Caco-2 (cell line): Measurements from ENCODE around the gene AOC1. TPM values are rescaled to one million over a fixed set of nuclear protein-coding genes. Genes with fewer than 3 reads are reported as not detected.

Experiments used
- BruUV-seq: library from RNA; stranded (reverse); fragments of 400-500 nt; replicated peaks from 2 replicates; lab custom pipeline; 2021; lab: Mats Ljungman, UMichigan
- CTCF ChIA-PET: fragments of 300-600 bp; sonication (Branson Sonifier 250); formaldehyde crosslinking; loops from one replicate; lab custom pipeline; 2022; ENCODE audit warnings: antibody characterized with exemption; lab: Charles Lee
- POLR2A ChIA-PET: fragments of 300-600 bp; sonication (Branson Sonifier 250); formaldehyde crosslinking; loops from one replicate; lab custom pipeline; 2022; ENCODE audit warnings: antibody characterized with exemption; lab: Charles Lee
- DNase-seq, 2 experiments: peaks; one replicate each; pipeline versions ENCODE4 v3.0.0 to v3.0.0-alpha.2; 2020 to 2022
- H3K27me3 ChIP-seq: replicated peaks from 2 replicates; pipeline ENCODE4 v1.6.0; 2011; ENCODE audit warnings: low read length; ENCODE audit not compliant: control insufficient read depth, insufficient read depth
- H3K36me3 ChIP-seq: 2 replicates; pipeline ENCODE4 v1.5.1; 2011; ENCODE audit warnings: low read length; ENCODE audit not compliant: control insufficient read depth, insufficient read depth
- H3K4me1 ChIP-seq: fragments of 250-450 bp; sonication (Bioruptor Pico); 2 replicates; pipeline ENCODE4 v1.5.1; 2020; ENCODE audit warnings: mild to moderate bottlenecking
- H3K4me3 ChIP-seq: 2 replicates; pipeline ENCODE4 v1.5.1; 2011; ENCODE audit warnings: low read depth, mild to moderate bottlenecking, control low read depth, low read length
- H3K9me3 ChIP-seq: fragments of 250-450 bp; sonication (Bioruptor Pico); 2 replicates; pipeline ENCODE4 v1.5.1; 2020; ENCODE audit warnings: mild to moderate bottlenecking, moderate library complexity
- H3K27ac Mint-ChIP-seq: one replicate; pipeline ENCODE4 v1.8.0; 2022; ENCODE audit warnings: mixed read lengths; ENCODE audit not compliant: unreplicated experiment
- H3K27me3 Mint-ChIP-seq: one replicate; pipeline ENCODE4 v1.8.0; 2022; ENCODE audit warnings: mixed read lengths; ENCODE audit not compliant: insufficient read depth, unreplicated experiment
- H3K36me3 Mint-ChIP-seq: one replicate; pipeline ENCODE4 v1.8.0; 2022; ENCODE audit warnings: mild to moderate bottlenecking, mixed read lengths; ENCODE audit not compliant: insufficient read depth, unreplicated experiment
- H3K4me1 Mint-ChIP-seq: one replicate; pipeline ENCODE4 v1.8.0; 2022; ENCODE audit warnings: low read depth, mixed read lengths; ENCODE audit not compliant: unreplicated experiment
- H3K4me3 Mint-ChIP-seq: one replicate; pipeline ENCODE4 v1.8.0; 2022; ENCODE audit warnings: mild to moderate bottlenecking, moderate library complexity, mixed read lengths; ENCODE audit not compliant: unreplicated experiment
- H3K9me3 Mint-ChIP-seq: one replicate; pipeline ENCODE4 v1.8.0; 2022; ENCODE audit warnings: mixed read lengths; ENCODE audit not compliant: unreplicated experiment
- CTCF ChIP-seq, 2 experiments: fragments of 200-600 bp in 1 of 2; IDR thresholded peaks; 1 replicate in 1 of 2; 2 replicates in 1 of 2; pipeline versions ENCODE4 v1.5.1 to v1.8.0; 2011 to 2022; ENCODE audit warnings: antibody characterized with exemption in 1 of 2, control low read depth in 1 of 2, inconsistent platforms in 1 of 2, low read depth in 1 of 2, low read length in 1 of 2, mild to moderate bottlenecking in 1 of 2, moderate library complexity in 1 of 2; ENCODE audit not compliant: insufficient read depth in 1 of 2, severe bottlenecking in 1 of 2, unreplicated experiment in 1 of 2
- intact Hi-C: fragments of 100-400 bp; cut with micrococcal nuclease; formaldehyde crosslinking; loops from one replicate; pipeline ENCODE4 v1.10.0; 2022; ENCODE audit not compliant: unreplicated experiment
- total RNA-seq: library from RNA; stranded (reverse); gene quantifications from 2 replicates; pipeline ENCODE4 v1.2.3, GENCODE V29; 2022

The AOC1 gene
- total RNA-seq, 1 experiment from 2014 or later: 3.5 TPM

GRCh38 chr7:150820578-150821198 is 31.6 kb upstream of the AOC1 start:
- H3K4me1 Mint-ChIP-seq: peaks cover 8% of the 10 kb centered on the region
- ChIA-PET POLR2A (no interaction called here), CTCF (no interaction called here)
- peaks cover 7% of the 10 kb centered on the region for H3K9me3 ChIP-seq
- H3K36me3 Mint-ChIP-seq: no peaks in the 10 kb centered on the region
- H3K4me3 Mint-ChIP-seq: no peak overlapping the region
- H3K27ac Mint-ChIP-seq: no peak overlapping the region
- DNase-seq: no peak
- no peaks in the 10 kb centered on the region for H3K27me3 Mint-ChIP-seq
- H3K36me3 ChIP-seq: no peaks in the 10 kb centered on the region
- H3K9me3 Mint-ChIP-seq: peaks cover 14% of the 10 kb centered on the region
- TF ChIP-seq CTCF (IDR thresholded peaks at IDR 0.05; ENCODE audit: insufficient read depth in 1 of 2, low read depth in 1 of 2, low read length in 1 of 2, severe bottlenecking in 1 of 2, unreplicated experiment in 1 of 2): no peak
- BruUV-seq: no TSS peak
- H3K4me3 ChIP-seq: no peak overlapping the region
- peaks cover 3% of the 10 kb centered on the region for H3K4me1 ChIP-seq
- intact Hi-C loops: no loop called here
- no peaks in the 10 kb centered on the region for H3K27me3 ChIP-seq

GRCh38 chr7:150823043-150823442 is 29.3 kb upstream of the AOC1 start:
- H3K4me3 Mint-ChIP-seq: no peak overlapping the region
- H3K27me3 Mint-ChIP-seq: no peaks in the 10 kb centered on the region
- no peak overlapping the region for H3K4me3 ChIP-seq
- ChIA-PET POLR2A (no interaction called here), CTCF (no interaction called here)
- peaks cover 8% of the 10 kb centered on the region for H3K9me3 Mint-ChIP-seq
- no peaks in the 10 kb centered on the region for H3K9me3 ChIP-seq
- H3K4me1 ChIP-seq: peaks cover 12% of the 10 kb centered on the region
- H3K36me3 Mint-ChIP-seq: no peaks in the 10 kb centered on the region
- no TSS peak for BruUV-seq
- H3K4me1 Mint-ChIP-seq: peaks cover 17% of the 10 kb centered on the region
- no peaks in the 10 kb centered on the region for H3K27me3 ChIP-seq
- no peaks in the 10 kb centered on the region for H3K36me3 ChIP-seq
- H3K27ac Mint-ChIP-seq: no peak overlapping the region
- DNase-seq: no peak
- intact Hi-C loops: no loop called here
- no peak for TF ChIP-seq CTCF (IDR thresholded peaks at IDR 0.05; ENCODE audit: insufficient read depth in 1 of 2, low read depth in 1 of 2, low read length in 1 of 2, severe bottlenecking in 1 of 2, unreplicated experiment in 1 of 2)

GRCh38 chr7:150823484-150824126 is 28.7 kb upstream of the AOC1 start:
- no peak for TF ChIP-seq CTCF (IDR thresholded peaks at IDR 0.05; ENCODE audit: insufficient read depth in 1 of 2, low read depth in 1 of 2, low read length in 1 of 2, severe bottlenecking in 1 of 2, unreplicated experiment in 1 of 2)
- intact Hi-C loops: no loop called here
- H3K9me3 Mint-ChIP-seq: peaks cover 8% of the 10 kb centered on the region
- ChIA-PET POLR2A (no interaction called here), CTCF (no interaction called here)
- H3K4me3 Mint-ChIP-seq: no peak overlapping the region
- Histone ChIP-seq H3K4me1 (peaks cover 12% of the 10 kb centered on the region), H3K4me3 (no peak overlapping the region), H3K27me3 (no peaks in the 10 kb centered on the region), H3K9me3 (no peaks in the 10 kb centered on the region), H3K36me3 (no peaks in the 10 kb centered on the region)
- no TSS peak for BruUV-seq
- peaks cover 17% of the 10 kb centered on the region for H3K4me1 Mint-ChIP-seq
- H3K27me3 Mint-ChIP-seq: no peaks in the 10 kb centered on the region
- H3K27ac Mint-ChIP-seq: no peak overlapping the region
- no peaks in the 10 kb centered on the region for H3K36me3 Mint-ChIP-seq
- no peak for DNase-seq
